Right renal pelvis (tissue), 4 donors: Measurements from ENCODE around the gene RGS9BP. TPM values are rescaled to one million over a fixed set of nuclear protein-coding genes. Genes with fewer than 3 reads are reported as not detected.
"Not testable (repeated sequence)": the region's sequence is repeated elsewhere in the genome, so short reads cannot be mapped to it uniquely, and the experiment has no call there.

Source experiments
- DNase-seq, 4 donors: peaks; one replicate each; pipeline ENCODE4 v3.0.0-alpha.2; 2013; ENCODE audit warnings: low read depth in 4 of 4, low spot score in 3 of 4, missing footprints in 1 of 4
- polyA plus RNA-seq, 4 donors: library from polyadenylated mRNA; unstranded; fragments of 120-200 nt; gene quantifications; one replicate each; pipeline ENCODE4 v1.2.1, GENCODE V29; 2013; ENCODE audit not compliant: insufficient read length in 4 of 4

The RGS9BP gene
- polyA plus RNA-seq, 4 donors, result 0.21 to 0.43 (median 0.33) TPM

GRCh38 chr19:32693151-32694108, 17.8 kb downstream of the RGS9BP start:
- DNase-seq, result not testable (repeated sequence)

GRCh38 chr19:32694316-32694715, 18.7 kb downstream of the RGS9BP start:
- not testable (repeated sequence) for DNase-seq

GRCh38 chr19:32694851-32695250, 19.2 kb downstream of the RGS9BP start:
- DNase-seq, result not testable (repeated sequence)

GRCh38 chr19:32695506-32695905, 19.9 kb downstream of the RGS9BP start:
- DNase-seq, result not testable (repeated sequence)

- DNase-seq, result not testable (repeated sequence)
Measured at GRCh38 chr19:32696771-32697170, 21.1 kb downstream of the RGS9BP start.

- DNase-seq, result not testable (repeated sequence)
Measured at GRCh38 chr19:32700129-32700528, 24.5 kb downstream of the RGS9BP start.

GRCh38 chr19:32702010-32702409, 26.4 kb downstream of the RGS9BP start:
- DNase-seq, result no peak

GRCh38 chr19:32704006-32704405, 28.4 kb downstream of the RGS9BP start:
- DNase-seq, result not testable (repeated sequence)

GRCh38 chr19:32708457-32708856, 32.8 kb downstream of the RGS9BP start:
- no peak for DNase-seq

- no peak for DNase-seq
Measured at GRCh38 chr19:32709032-32709431, 33.4 kb downstream of the RGS9BP start.

GRCh38 chr19:32711747-32712146, 36.1 kb downstream of the RGS9BP start:
- no peak for DNase-seq

- DNase-seq, result not testable (repeated sequence)
Measured at GRCh38 chr19:32716203-32716602, 40.6 kb downstream of the RGS9BP start.

GRCh38 chr19:32717496-32717895, 41.8 kb downstream of the RGS9BP start:
- no peak for DNase-seq

GRCh38 chr19:32718286-32718685, 42.6 kb downstream of the RGS9BP start:
- no peak for DNase-seq

GRCh38 chr19:32719611-32720059, 44.0 kb downstream of the RGS9BP start, which contains the start of gene TDRD12:
TSS of gene TDRD12 (plus strand) at chr19:32719767. CDS start at chr19:32720073, 306 bp downstream.
- DNase-seq, result no peak

GRCh38 chr19:32720216-32720935, 44.7 kb downstream of the RGS9BP start:
- no peak for DNase-seq

- DNase-seq, result no peak
Measured at GRCh38 chr19:32720936-32721250, 45.2 kb downstream of the RGS9BP start.
